Activated gamma-delta T cell (primary cell): ENCODE measurements around the gene FAIM.
"Not testable (repeated sequence)": the region's sequence is repeated elsewhere in the genome, so short reads cannot be mapped to it uniquely, and the experiment has no call there.

Source experiments
- DNase-seq: peaks from one replicate; lab custom pipeline; 2025; lab: John Stamatoyannopoulos, UW

Gene FAIM

DNA sequence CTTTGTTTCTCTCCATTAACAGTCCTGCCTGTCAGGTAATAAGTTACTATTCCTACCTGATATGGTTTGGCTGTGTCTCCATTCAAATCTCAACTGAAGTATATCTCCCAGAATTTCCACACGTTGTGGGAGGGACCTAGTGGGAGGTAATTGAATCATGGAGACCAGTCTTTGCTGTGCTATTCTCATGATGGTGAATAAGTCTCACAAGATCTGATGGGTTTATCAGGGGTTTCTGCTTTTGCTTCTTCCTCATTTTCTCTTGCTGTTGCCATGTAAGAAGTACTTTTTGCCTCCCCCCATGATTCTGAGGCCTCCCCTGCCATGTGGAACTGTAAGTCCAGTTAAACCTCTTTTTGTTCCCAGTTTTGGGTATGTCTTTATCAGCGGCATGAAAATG is 6.9 kb upstream of the FAIM start:
- DNase-seq: not testable (repeated sequence)

DNA sequence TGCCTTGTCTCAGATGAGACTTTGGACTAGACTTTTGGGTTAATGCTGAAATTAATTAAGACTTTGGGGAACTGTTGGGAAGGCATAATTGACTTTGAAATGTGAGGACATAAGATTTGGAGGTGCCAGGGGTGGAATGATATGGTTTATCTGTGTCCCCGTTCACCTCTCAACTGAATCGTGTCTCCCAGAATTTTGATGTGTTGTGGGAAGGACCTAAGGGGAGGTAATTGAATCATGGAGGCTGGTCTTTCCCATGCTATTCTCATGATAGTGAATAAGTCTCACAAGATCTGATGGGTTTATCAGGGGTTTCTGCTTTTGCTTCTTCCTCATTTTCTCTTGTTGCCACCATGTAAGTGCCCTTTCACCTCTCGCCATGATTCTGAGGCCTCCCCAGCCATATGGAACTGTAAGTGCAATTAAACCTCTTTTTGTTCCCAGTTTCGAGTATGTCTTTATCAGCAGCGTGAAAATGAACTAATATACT is 4.4 kb upstream of the FAIM start:
- DNase-seq: not testable (repeated sequence)

- no peak for DNase-seq
Observed at GRCh38 chr3:138609898-138610266, 1.3 kb downstream of the FAIM start.

DNA sequence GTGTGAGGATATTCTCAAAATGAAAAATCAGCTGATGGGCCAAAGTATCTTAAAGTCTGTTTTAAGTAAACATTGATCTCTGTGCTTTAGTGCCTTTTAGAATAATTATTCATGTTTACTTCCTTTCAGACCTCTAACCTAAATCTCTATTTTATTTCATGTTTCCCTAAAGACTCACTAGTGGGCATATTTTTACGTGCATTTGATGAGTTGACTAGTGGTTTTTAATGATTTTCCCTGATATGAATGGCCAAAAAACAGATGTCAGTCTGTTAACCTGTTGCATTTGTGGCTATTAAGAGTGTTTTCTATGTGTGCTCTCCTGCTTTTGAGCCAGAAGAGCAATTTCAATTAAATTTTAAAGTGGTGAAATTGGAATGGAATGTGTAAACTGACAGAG is 6.9 kb downstream of the FAIM start:
- DNase-seq: no peak

GRCh38 chr3:138620431-138620830 is 11.9 kb downstream of the FAIM start:
- no peak for DNase-seq

DNA sequence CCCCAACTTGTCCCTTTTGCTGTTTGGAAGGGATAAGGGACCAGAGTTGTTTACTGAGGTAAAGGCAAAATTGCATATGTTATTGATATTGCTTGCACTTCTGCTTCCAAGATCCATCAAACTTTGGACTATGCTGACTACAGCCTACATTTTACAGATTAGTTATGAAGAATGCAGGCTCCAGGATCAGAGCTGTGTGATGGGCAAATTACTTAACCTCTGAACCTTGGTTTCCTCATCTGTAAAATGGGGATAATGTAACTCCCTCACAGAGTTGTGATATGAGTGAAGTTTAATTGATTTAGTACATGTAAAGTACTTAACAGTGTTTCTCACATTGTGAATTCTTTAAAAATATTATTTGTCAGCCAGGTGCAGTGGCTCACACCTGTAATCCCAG is 15.9 kb downstream of the FAIM start:
- no peak for DNase-seq

DNA sequence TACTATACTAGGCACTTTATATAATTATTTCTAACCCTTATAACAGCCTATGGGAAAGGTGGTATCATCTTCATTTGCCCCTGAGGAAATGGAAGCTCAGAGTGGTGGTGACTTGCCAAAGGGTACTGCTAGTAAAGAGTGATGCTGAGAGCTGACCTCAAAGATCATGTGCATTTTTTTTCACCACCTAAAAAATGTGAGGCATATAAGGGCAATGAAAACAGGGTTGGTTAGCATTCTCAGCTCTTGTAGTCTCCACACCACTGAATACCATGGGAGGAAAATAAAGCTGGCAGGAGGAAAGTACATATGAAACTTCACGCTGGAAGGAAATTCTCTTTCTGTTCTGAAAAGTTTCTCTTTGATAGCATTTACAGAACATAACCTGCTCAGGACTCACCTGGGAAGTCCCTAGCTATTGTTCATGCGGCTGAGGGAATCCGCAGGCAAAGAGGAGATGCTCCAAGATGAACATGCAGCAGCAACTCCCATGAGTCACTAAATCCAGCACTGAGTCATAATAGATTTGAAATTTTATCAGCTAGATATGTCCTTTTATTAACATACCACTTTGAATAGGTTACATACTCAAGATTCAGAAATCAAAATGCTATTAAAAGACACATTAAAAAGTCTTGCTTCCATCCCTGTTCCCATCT is 17.3 kb downstream of the FAIM start:
- no peak for DNase-seq

DNA sequence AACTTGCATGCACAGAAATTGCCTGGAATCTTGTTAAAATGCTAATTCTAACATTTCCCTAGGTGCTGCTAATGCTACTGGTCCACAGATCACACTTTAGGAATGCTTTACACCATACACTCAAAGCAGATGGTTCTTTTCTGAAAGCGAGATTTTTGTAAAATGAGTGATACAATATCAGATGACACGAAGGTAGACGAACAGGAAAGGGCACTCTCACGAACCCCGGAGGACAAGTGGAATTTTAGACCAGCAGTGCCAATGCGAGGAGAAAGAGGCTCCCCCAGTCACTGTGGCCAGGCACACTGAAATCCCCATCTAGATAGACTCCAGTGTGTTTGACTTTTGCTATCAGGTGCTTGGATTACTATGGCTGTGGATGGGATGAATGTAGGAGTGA is 21.0 kb downstream of the FAIM start:
- DNase-seq: no peak

DNA sequence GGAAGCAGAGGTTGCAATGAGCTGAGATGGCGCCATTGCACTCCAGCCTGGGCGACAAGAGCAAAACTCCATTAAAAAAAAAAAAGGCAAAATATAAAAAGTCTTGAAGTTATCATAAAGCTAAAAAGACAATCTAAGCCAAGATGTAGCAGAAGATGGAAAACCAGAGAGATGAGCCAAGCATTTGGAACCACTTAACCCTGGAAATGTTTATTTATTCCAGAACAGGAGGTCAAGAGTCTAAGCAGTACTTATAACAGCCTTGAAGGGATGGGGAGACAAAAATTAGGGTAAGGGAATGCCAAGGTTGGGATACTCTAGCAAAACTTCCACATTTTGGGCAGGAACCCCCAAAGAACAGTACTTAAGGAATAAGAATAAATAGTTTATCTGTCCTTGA is 30.1 kb downstream of the FAIM start:
- DNase-seq: no peak

DNA sequence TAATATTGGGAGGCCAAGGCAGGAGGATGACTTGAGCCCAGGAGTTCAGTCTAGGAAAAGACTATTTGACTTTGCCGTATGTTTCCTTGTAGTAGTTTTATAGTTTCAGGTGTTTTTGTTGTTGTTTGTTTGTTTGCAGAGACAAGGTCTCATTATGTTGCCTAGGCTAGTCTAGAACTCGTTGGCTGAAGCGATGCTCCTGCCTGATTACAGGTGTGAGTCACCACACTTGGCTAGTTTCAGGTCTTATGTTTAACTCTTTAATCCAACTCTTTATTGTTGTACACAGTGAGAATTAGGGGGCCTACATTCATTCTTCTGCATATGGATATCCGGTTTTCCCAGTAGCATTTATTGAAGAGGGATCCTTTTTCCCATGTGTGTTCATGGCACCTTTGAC is 32.0 kb downstream of the FAIM start:
- DNase-seq: no peak

DNA sequence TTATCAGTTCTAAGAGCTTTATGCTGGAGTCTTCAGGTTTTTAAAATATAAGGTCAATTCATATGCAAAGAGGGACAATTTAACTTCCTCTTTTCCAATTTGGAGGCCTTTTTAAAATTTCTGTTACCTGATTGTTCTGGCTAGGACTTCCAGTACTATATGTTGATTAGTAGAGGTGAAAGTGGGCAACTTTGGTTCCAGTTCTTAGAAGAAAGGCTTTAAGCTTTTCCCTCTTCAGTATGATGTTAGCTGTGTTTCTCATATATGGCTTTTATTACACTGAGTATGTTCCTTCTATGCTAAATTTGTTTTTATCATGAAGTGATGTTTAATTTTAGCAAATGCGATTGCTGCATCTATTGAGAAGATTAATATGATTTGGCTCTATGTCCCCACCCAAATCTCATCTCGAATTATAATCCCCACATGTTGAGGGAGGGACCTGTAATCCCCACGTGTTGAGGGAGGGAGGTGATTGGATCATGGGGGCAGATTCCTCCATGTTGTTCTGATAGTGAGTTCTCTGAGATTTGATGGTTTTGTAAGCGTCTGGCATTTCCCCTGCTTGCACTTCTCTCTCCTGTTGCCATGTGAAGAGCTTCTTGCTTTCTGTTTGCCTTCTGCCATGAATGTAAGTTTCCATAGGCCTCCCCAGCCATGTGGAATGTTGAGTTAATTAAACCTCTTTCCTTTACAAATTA is 33.8 kb downstream of the FAIM start:
- no peak for DNase-seq

- DNase-seq: no peak
Observed at GRCh38 chr3:138642927-138643253, 34.3 kb downstream of the FAIM start.

DNA sequence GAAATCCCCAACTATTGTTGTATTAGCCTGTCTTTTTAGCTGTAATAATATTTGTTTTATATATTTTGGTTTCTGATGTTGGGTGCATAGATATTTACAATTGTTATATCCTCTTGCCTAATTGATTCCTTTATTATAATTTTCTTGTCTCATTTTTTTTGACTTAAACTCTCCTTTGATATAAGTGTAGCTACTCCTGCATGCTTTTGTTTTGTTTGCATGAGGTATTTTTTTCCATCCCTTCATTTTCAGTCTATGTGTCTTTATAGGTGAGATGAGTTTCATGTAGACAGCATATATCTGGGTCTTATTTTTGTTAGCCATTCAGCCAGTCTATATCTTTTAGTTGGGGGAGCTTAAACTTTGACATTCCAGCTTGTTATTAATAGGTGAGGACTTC is 37.4 kb downstream of the FAIM start:
- no peak for DNase-seq

DNA sequence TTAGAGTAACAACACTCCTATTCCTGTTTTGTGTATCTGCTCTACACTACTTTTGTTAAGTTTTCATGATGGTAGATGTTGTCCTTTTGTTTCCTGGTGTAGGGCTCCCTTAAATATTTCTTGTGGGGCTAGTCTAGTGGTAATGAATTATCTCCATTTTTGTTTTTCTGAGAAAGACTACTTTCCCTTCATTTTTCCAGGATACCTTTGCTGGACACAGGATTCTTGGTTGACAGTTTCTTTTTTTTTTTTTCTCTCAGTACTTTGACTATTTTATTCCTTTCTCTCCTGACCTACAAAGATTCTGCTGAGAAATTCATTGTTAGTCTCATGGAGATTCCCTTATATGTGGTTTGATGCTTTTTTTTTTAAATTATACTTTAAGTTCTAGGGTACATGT is 37.9 kb downstream of the FAIM start:
- DNase-seq: no peak

- no peak for DNase-seq
Observed at GRCh38 chr3:138649134-138649533, 40.6 kb downstream of the FAIM start.

DNA sequence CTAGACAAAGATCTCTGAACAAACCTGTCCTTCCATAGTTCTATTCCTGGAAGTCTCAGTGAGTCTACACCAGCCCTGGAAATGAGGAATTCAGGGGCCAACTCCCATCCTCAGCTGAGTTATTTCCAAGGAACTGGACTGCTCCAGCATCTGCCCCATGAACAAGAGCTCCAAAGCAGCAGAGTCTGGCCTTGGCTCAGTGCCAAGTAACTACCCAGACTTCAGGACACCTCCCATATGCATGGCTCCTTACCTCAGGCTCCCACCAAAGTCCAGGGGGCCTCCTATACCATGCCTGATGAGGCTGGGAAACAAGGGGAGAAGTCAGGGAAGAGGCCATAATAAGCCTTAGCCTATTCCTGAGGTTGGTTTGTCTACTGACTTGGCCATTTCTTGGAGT is 45.0 kb downstream of the FAIM start:
- DNase-seq: no peak

DNA sequence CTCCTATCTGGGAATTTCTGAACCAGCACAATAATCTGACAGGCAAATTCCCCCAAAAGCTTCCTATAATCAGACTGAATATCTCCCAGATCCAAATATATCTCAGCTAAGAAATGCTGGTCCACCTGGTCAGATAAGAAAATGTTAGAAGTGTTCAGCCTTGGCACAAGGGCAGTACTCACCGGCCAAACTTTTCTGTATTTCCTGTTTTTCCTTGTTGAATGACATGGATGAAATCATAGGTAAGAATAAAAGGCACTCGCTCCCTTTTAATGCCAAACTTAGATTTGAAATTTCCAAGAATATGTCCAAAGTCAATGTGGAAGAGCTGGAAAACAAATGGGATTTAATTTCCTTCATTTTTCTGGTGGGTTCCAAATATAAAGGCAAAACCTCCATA is 48.9 kb downstream of the FAIM start:
- DNase-seq: no peak

- no peak for DNase-seq
Observed at GRCh38 chr3:138668107-138668506, 59.5 kb downstream of the FAIM start.

DNA sequence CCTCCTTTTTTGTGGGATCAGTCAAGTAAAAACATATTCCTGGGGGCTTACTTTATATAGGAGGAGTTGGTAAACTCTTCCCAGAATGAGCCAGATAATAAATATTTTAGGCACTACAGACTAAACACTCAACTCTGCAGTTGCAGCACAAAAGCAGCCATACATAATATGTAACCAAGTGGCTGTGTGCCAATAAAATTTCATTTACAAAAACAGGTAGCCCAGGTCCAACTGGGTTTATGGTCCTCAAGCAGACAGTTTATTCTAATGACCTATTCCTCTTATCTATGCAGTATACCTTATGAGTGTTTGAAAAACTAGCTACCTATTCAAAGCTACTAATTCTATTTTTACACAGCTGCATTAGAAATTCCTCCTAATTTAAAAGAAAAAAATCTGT is 61.8 kb downstream of the FAIM start:
- DNase-seq: no peak

DNA sequence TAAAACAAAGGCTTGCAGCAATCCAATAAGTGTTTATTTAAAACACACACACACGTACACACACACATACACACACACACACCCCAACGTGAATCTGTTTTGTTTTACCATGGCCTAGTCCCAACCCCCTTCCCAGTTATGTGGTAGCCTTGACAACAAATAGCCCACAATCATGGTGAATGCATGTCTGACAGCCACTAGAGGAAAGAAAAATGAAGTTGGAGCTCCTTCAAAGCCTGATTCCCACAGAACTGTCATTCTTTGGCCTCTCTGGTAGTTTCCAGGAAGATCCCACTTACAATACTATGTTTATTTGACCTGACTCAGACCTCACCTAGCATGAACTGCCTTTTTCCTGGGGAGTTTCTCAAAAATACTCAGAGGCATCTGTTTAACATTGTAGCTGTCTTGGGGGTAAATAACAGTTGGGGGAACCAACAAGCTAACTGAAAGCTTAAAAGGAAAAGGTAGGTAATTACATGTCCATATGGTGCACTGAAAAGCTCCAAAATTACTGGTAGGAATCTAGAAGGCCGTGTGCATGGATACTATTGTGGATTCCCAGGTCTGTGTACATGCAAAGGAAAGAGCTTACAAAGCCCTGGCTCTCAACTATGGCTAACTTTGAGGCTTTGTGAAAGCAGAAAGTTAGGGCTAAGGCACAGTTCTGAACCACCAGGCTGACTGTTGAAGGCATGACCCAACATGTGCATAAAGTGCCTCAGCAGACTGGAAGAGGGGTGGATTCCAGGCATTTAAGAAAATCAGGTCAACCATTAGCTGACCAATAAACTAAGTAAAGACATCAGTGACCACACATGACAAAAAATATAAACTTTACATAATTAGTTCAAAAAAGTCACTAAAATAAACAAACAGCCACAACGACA is 65.3 kb downstream of the FAIM start:
- DNase-seq: no peak

- DNase-seq: no peak
Observed at GRCh38 chr3:138675393-138675792, 66.8 kb downstream of the FAIM start.

DNA sequence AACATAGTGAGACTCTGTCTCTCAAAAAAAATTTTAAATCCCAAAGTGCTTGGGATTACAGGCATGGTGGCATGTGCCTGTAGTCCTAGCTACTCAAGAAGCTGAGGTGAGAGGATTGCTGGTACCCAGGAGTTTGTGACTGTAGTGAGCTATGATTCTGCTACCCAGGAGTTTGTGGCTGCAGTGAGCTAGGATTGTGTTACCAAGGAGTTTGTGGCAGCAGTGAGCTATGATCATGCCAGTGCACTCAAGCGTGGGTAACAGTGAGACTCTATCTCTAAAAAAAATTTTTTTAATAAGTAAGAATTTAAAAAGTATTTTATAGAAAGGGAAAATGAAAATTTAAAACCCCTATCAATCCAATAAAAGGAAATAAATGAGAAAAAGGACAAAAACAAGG is 69.5 kb downstream of the FAIM start:
- no peak for DNase-seq

DNA sequence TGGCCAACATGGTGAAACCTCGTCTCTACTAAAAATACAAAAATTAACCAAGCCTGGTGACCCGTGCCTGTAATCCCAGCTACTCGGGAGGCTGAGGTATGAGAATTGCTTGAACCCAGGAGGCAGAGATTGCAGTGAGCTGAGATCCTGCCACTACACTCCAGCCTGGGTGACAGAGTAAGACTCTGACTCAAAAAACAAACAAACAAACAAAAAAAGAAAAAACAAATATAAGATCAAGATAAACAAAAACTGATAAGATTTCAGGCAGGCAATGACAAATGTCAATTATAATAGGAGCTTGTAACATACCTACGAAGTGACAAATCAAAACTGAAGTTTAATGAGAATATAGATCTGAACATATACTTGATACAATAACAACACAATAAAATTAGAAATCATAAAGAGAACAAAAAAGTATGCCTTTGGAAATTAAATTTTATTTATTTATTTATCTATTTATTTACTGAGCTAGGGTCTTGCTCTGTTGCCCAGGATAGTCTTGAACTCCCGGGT is 70.4 kb downstream of the FAIM start:
- DNase-seq: no peak
